22Rv1 (cell line): ENCODE measurements around the gene SCAMP4.

Experiments used
- H3K27ac ChIP-seq: fragments of 450-650 bp; 2 replicates; pipeline ENCODE4 v1.5.1; 2017
- ZFX ChIP-seq: fragments of 450-650 bp; IDR thresholded peaks from 2 replicates; pipeline ENCODE4 v1.6.1; 2017; ENCODE audit warnings: antibody characterized with exemption, borderline replicate concordance
- TF ChIP-seq, protein P1 (sequence below): fragments of 450-650 bp; IDR thresholded peaks from 2 replicates; pipeline ENCODE4 v1.5.1; 2017; ENCODE audit warnings: mild to moderate bottlenecking

Gene SCAMP4

DNA sequence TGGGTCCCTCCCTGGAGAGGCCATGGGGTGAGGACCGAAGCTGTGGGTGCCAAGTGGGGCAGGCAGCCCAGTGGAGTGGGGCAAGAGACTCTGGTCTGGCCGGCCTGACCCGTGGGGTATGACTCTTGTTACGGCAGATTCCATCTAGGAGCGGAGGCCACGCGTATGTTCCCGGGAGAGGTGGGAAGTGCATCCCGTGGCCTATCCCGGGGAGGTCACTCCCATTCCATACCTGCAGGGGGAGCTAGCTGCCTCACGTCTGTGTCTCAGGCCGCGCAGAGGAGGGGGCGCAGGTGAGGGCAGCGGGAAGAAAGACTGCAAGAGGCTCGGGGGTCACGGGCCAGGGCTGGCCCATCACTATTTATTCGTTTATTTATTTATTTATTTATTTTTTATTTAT, 40.7 kb downstream of the SCAMP4 start:
- H3K27ac ChIP-seq: no peak overlapping the region
- TF ChIP-seq ZFX: no peak
- TF ChIP-seq, protein P1, sequence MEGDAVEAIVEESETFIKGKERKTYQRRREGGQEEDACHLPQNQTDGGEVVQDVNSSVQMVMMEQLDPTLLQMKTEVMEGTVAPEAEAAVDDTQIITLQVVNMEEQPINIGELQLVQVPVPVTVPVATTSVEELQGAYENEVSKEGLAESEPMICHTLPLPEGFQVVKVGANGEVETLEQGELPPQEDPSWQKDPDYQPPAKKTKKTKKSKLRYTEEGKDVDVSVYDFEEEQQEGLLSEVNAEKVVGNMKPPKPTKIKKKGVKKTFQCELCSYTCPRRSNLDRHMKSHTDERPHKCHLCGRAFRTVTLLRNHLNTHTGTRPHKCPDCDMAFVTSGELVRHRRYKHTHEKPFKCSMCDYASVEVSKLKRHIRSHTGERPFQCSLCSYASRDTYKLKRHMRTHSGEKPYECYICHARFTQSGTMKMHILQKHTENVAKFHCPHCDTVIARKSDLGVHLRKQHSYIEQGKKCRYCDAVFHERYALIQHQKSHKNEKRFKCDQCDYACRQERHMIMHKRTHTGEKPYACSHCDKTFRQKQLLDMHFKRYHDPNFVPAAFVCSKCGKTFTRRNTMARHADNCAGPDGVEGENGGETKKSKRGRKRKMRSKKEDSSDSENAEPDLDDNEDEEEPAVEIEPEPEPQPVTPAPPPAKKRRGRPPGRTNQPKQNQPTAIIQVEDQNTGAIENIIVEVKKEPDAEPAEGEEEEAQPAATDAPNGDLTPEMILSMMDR: peak; percentile 78

DNA sequence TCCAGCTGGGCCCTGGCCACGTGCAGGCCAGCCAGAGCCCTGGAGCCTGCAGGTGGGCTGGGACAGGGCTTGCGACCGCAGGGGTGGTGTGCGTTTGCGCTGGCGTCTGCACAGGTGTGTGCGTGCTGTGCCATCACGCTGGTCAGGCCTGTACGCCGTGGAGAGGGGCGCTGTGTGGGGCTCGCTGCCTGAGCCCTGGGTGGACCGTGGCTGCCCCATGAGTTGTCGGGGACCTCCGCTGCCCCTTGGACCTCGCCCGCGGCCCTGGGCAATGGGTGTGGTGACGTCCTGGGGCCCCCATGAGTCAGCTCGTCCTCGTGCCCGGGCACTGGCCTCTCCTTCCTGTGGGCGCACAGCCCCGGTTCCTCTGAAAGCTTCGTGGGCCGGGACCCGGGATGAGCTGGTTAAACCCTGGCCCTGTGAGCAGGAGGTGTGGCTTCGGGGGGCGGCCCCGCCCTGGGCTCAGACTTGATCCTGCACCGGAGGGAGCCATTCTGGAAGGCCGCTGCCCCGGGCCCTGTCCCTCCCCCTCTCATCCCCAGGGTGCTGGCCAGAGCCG, 42.5 kb downstream of the SCAMP4 start:
- H3K27ac ChIP-seq: no peak overlapping the region

DNA sequence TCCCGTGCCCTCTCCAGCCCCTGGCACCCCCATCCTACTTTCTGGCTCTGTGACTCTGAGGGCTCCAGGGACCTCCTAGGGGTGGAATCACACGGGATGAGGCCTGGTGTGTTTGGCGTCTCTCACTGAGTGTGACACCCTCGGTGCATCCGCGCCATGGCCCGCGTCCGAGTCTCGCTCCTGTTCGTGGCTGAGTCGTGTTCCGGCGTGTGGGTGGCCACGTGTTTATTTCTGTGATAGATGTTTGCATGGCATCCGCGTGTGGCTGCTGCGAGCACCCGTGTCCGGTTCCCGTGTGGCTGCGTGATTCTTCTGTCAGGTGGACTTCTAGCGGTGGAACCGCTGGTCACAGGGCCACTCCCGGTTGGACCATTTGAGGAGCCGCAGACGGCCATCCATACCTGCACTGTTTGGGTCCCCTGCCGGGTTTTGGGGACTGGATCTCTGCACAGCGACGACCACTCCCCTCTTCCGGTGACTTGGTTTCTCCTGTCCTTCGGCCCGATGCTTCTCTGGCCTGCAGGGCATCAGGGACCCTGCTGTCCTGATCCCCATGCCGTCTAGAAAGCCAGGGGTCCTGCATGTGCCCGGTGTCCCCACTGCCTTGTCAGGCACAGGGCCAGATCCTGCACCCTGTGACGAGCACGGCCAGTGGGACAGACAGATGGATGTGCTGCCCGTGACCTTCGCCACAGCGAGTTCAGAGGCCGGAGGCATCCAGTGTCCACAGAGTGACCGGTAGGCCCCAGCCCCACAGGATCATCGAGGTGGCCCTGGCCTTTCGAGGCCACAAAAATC, 44.3 kb downstream of the SCAMP4 start:
- no peak for TF ChIP-seq ZFX
- TF ChIP-seq, protein P1: no peak
- H3K27ac ChIP-seq: no peak overlapping the region

More for the DNA sequence above, 42.5 kb downstream of the SCAMP4 start:
- TF ChIP-seq, protein P1: no peak
- TF ChIP-seq ZFX: no peak

DNA sequence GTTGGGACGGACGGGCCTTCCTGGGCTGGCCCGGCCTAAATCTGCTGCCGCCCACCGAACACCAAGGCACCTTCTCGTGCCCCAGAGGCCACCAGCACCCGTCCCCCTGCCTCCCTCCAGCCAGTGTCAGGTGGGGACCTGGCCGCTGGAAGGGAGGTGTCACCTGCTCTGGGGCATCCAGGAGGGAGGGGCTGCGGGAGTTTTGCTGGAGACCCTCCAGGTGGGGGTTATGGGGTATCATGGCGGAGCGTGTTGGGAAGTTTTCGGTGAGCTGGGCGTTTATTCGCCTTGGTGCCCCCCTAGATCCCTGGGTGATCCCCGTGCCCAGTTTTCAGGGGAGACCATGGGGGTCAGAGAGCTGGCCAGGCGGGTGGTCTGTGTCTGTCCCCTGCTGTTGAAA, 45.4 kb downstream of the SCAMP4 start:
- H3K27ac ChIP-seq: no peak overlapping the region
- no peak for TF ChIP-seq ZFX
- TF ChIP-seq, protein P1: no peak

DNA sequence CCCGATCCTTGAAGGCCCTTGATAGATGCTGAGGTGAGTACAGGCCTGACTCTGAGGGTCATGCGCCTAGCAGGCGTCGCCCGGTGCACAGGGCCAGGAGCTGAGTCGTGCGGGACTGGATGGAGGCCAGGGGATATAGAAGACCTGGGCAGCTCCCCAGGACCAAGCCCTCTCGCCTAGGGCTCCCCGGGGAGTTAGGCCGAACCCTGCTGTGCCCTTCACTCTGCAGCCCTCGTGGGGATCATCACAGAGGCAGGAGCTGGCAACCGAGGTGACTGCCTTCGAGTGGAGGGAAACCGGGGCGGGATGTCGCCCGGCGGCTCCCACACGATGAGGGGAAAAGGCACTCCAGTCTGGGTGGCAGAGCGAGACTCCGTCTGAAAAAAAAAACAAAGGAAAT, 47.4 kb downstream of the SCAMP4 start:
- H3K27ac ChIP-seq: no peak overlapping the region
- TF ChIP-seq, protein P1: no peak
- no peak for TF ChIP-seq ZFX

DNA sequence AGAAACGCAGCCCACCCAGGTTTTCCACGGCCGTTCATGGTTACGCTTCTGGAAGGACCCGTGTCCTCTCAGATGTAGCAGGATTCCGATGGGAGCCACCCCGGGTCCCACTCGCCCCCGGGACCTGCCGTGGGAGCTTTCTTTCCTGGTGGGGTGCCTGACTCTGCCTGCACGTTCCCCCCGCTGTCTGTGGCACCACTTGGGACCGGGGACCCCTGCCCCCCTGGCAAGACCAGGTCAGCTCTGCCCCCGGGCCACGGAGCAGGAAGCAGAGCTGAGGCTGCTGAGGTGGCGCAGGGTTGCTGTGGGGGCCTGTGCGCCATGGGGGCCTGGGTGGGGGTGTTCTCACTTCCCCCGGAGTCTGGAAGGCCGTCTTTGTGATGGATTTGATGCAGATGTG, 47.8 kb downstream of the SCAMP4 start:
- no peak overlapping the region for H3K27ac ChIP-seq
- TF ChIP-seq ZFX: no peak
- TF ChIP-seq, protein P1: no peak

DNA sequence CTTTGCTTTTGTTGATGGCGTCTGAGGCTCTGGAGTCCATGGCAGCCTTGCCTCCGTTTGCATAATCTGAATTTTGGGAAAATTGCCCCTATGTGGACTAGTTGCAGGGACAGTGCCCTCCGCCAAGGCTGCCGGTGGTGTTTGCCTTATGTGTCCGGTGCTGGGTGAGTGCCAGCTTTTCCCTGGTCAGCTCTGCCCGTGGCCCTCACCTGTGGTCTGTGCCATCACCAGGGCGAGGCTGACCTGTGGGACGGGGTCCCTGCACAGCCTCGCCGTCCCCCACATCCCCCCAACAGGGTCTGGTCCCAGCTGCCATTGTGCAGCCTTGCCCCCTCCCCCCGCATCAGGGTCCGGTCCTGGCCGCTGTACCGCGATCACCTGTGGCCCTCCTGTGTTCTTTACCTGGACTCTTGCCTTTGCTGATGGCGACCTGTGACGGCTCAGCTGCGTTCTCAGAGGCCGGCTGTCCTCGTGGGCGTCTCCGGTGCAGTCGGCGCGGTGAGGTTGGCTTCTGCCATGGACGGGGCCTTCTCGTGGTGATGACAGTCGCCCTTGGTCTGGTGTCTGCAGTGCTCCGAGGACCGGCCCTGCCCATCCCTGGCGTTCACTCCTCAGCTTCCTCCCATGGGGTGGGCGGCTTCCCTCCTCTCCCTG, 48.4 kb downstream of the SCAMP4 start:
- TF ChIP-seq, protein P1: no peak
- TF ChIP-seq ZFX: no peak
- no peak overlapping the region for H3K27ac ChIP-seq
